Panc1 (cell line): ENCODE measurements around the gene CDH8. TPM values are rescaled to one million over a fixed set of nuclear protein-coding genes. Genes with fewer than 3 reads are reported as not detected.

Experiments
- ATAC-seq: fragments of 200-7000 bp; cut with Tn5 transposase; 2 replicates; pipeline ENCODE4 v1.9.1; 2020; ENCODE audit warnings: mild to moderate bottlenecking, moderate library complexity
- BruUV-seq: library from RNA; stranded (reverse); fragments of 400-500 nt; replicated peaks from 2 replicates; lab custom pipeline; 2021; lab: Mats Ljungman, UMichigan
- CTCF ChIA-PET: fragments of 300-600 bp; sonication (Branson Sonifier 250); formaldehyde crosslinking; loops from one replicate; lab custom pipeline; 2022; ENCODE audit warnings: antibody characterized with exemption; lab: Charles Lee
- POLR2A ChIA-PET: fragments of 300-600 bp; sonication (Branson Sonifier 250); formaldehyde crosslinking; loops from one replicate; lab custom pipeline; 2022; ENCODE audit warnings: antibody characterized with exemption; lab: Charles Lee
- DNase-seq: peaks from one replicate; pipeline ENCODE4 v3.0.0-alpha.2; 2010; ENCODE audit warnings: low read depth, low spot score
- H3K27ac ChIP-seq: 2 replicates; pipeline ENCODE4 v1.5.1; 2011; ENCODE audit warnings: mild to moderate bottlenecking, low read length, inconsistent platforms
- H3K27me3 ChIP-seq: fragments of 200-500 bp; sonication (Bioruptor generic); 2 replicates; pipeline ENCODE4 v1.6.0; 2014; ENCODE audit warnings: low read length, inconsistent platforms; ENCODE audit not compliant: control insufficient read depth, insufficient read depth
- H3K36me3 ChIP-seq: fragments of 200-500 bp; sonication (Bioruptor generic); 2 replicates; pipeline ENCODE4 v1.5.1; 2014; ENCODE audit warnings: inconsistent platforms, mild to moderate bottlenecking, low read length, moderate library complexity; ENCODE audit not compliant: control insufficient read depth, insufficient read depth
- H3K4me1 ChIP-seq: 2 replicates; pipeline ENCODE4 v1.5.1; 2011; ENCODE audit warnings: inconsistent platforms, mild to moderate bottlenecking, low read length, moderate library complexity; ENCODE audit not compliant: control insufficient read depth, insufficient read depth
- H3K4me3 ChIP-seq, 2 experiments: 2 replicates each; pipeline ENCODE4 v1.5.1; 2011 to 2012; ENCODE audit warnings: low read depth in 2 of 2, low read length in 2 of 2, mild to moderate bottlenecking in 2 of 2, inconsistent platforms in 1 of 2, moderate library complexity in 1 of 2
- H3K9me3 ChIP-seq: fragments of 200-500 bp; sonication (Bioruptor generic); 2 replicates; pipeline ENCODE4 v1.5.1; 2014; ENCODE audit warnings: low read depth, mild to moderate bottlenecking, inconsistent platforms, low read length, moderate library complexity; ENCODE audit not compliant: control insufficient read depth, insufficient read depth
- CTCF ChIP-seq: fragments of 450-650 bp; IDR thresholded peaks from 2 replicates; pipeline ENCODE4 v1.5.1; 2017; ENCODE audit warnings: mild to moderate bottlenecking
- POLR2AphosphoS5 ChIP-seq: IDR thresholded peaks from 2 replicates; pipeline ENCODE4 v1.6.1; 2012; ENCODE audit warnings: mild to moderate bottlenecking, low read depth, low read length, moderate library complexity
- SIN3A ChIP-seq: IDR thresholded peaks from 2 replicates; pipeline ENCODE4 v1.6.1; 2012; ENCODE audit warnings: low read depth, mild to moderate bottlenecking, low read length, moderate library complexity, borderline replicate concordance; ENCODE audit not compliant: insufficient read depth
- TCF7L2 ChIP-seq: IDR thresholded peaks from 2 replicates; pipeline ENCODE4 v1.6.1; 2011; ENCODE audit warnings: mild to moderate bottlenecking, low read depth, low read length, inconsistent platforms
- in situ Hi-C: cut with HindIII; loops from 2 replicates; pipeline ENCODE4 v1.10.0; 2016; ENCODE audit warnings: low sequenced_read_pairs, low pct_unique_long_range_greater_than_20kb
- intact Hi-C: fragments of 100-400 bp; cut with micrococcal nuclease; formaldehyde crosslinking; loops from one replicate; pipeline ENCODE4 v1.10.0; 2022; ENCODE audit not compliant: unreplicated experiment
- total RNA-seq: library from RNA; stranded (reverse); gene quantifications from one replicate; pipeline ENCODE4 v1.2.1, GENCODE V29; 2021; ENCODE audit not compliant: unreplicated experiment
- TF ChIP-seq, protein P1 (sequence below), 2 experiments: IDR thresholded peaks; 2 replicates each; pipeline ENCODE4 v1.6.1; 2011 to 2012; ENCODE audit warnings: low read depth in 2 of 2, control low read depth in 1 of 2, low read length in 1 of 2, mild to moderate bottlenecking in 1 of 2, moderate library complexity in 1 of 2; ENCODE audit not compliant: insufficient read depth in 1 of 2

CDH8 gene
- total RNA-seq, 1 experiment from 2014 or later = 0.21 TPM

DNA sequence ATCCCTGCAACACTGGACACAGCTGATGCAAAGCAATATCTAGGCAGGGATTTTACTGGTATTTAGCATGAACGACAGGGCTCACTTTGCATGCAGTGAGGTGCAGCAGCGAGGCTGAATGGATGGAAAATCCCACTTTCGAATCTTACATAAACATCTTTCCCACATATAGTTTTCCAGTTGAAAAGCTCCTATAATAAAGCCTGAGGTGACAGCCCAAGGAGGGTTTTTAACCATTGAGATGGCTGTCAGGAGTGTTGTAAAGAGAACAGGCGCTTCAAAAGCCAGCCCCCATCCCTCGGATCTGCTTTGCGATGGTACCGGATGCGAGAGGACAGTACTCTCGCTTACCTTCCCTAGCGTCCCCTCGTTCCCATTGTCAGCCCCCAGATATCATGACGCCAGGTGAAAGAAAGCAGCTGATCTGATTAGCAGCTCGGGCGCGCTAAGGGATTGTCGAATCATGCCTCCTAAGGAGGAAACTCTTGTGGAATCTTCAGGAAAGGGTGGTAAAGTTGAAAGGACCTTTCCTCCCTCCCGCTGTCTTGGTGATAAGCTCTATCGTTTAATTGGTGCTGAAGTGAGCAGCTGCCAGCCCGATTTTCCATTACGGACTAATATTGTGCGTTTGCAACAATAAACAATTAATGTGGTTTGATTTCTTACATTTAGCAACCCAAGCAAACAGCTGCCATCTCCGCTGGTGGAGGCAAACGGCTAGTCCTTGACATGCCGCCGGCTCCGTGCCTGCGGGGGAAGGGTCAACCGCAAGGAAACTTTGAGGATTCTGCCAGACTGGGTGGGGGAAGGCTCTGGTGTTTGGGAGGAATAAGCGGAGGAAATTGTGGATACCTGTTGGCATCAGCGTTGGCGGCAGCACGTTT is 1.8 kb downstream of the CDH8 start:
- Histone ChIP-seq H3K9me3 (no peaks in the 10 kb centered on the region), H3K4me1 (no peaks in the 10 kb centered on the region), H3K27me3 (no peaks in the 10 kb centered on the region; the same call in 1 of the 2 replicates), H3K36me3 (no peaks in the 10 kb centered on the region), H3K4me3 (no peak overlapping the region), H3K27ac (no peak overlapping the region)
- in situ Hi-C loops = no loop called here
- CTCF ChIA-PET = no interaction called here
- DNase-seq (no peak), ATAC-seq (no peak)
- no peak for TF ChIP-seq TCF7L2
- BruUV-seq = no TSS peak
- POLR2A ChIA-PET = no interaction called here
- intact Hi-C loops = no loop called here

- H3K36me3 ChIP-seq = no peaks in the 10 kb centered on the region
- H3K4me3 ChIP-seq = no peak overlapping the region
- no peak for TF ChIP-seq SIN3A
- no peak for TF ChIP-seq POLR2AphosphoS5
- no peak for TF ChIP-seq CTCF
- no peak for TF ChIP-seq TCF7L2
- TF ChIP-seq, protein P1, sequence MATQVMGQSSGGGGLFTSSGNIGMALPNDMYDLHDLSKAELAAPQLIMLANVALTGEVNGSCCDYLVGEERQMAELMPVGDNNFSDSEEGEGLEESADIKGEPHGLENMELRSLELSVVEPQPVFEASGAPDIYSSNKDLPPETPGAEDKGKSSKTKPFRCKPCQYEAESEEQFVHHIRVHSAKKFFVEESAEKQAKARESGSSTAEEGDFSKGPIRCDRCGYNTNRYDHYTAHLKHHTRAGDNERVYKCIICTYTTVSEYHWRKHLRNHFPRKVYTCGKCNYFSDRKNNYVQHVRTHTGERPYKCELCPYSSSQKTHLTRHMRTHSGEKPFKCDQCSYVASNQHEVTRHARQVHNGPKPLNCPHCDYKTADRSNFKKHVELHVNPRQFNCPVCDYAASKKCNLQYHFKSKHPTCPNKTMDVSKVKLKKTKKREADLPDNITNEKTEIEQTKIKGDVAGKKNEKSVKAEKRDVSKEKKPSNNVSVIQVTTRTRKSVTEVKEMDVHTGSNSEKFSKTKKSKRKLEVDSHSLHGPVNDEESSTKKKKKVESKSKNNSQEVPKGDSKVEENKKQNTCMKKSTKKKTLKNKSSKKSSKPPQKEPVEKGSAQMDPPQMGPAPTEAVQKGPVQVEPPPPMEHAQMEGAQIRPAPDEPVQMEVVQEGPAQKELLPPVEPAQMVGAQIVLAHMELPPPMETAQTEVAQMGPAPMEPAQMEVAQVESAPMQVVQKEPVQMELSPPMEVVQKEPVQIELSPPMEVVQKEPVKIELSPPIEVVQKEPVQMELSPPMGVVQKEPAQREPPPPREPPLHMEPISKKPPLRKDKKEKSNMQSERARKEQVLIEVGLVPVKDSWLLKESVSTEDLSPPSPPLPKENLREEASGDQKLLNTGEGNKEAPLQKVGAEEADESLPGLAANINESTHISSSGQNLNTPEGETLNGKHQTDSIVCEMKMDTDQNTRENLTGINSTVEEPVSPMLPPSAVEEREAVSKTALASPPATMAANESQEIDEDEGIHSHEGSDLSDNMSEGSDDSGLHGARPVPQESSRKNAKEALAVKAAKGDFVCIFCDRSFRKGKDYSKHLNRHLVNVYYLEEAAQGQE (IDR thresholded peaks at IDR 0.05; ENCODE audit: insufficient read depth in 1 of 2, low read depth in 2 of 2, low read length in 1 of 2) = no peak
- no peak overlapping the region for H3K27ac ChIP-seq
- intact Hi-C loops (no loop called here), in situ Hi-C loops (no loop called here)
- ChIA-PET CTCF (no interaction called here), POLR2A (no interaction called here)
- no peaks in the 10 kb centered on the region for H3K4me1 ChIP-seq
- DNase-seq (no peak), ATAC-seq (no peak)
- no TSS peak for BruUV-seq
- no peaks in the 10 kb centered on the region for H3K9me3 ChIP-seq
- H3K27me3 ChIP-seq = no peaks in the 10 kb centered on the region; the same call in 1 of the 2 replicates
Observed at GRCh38 chr16:62033065-62033464, 3.2 kb downstream of the CDH8 start.

- BruUV-seq = no TSS peak
- ATAC-seq = no peak
Observed at GRCh38 chr16:62029947-62030346, 6.3 kb downstream of the CDH8 start.

More at GRCh38 chr16:62029947-62030346, 6.3 kb downstream of the CDH8 start:
- Histone ChIP-seq H3K9me3 (no peaks in the 10 kb centered on the region), H3K27me3 (no peaks in the 10 kb centered on the region), H3K4me3 (no peak overlapping the region), H3K36me3 (no peaks in the 10 kb centered on the region), H3K4me1 (no peaks in the 10 kb centered on the region), H3K27ac (no peak overlapping the region)
- no peak for TF ChIP-seq TCF7L2
- no peak for TF ChIP-seq POLR2AphosphoS5
- TF ChIP-seq SIN3A = no peak
- TF ChIP-seq, protein P1 (IDR thresholded peaks at IDR 0.05; ENCODE audit: insufficient read depth in 1 of 2, low read depth in 2 of 2, low read length in 1 of 2) = no peak
- TF ChIP-seq CTCF = no peak
- in situ Hi-C loops (no loop called here), intact Hi-C loops (no loop called here)
- DNase-seq = no peak
- CTCF ChIA-PET = interaction anchor here (0.6 kb wide), 1 partner anchor 33 kb away, joined by 5 read pairs; no protein-coding TSS in a partner anchor
- POLR2A ChIA-PET = no interaction called here
